ENCODE results near the gene CDC25B.

DNA sequence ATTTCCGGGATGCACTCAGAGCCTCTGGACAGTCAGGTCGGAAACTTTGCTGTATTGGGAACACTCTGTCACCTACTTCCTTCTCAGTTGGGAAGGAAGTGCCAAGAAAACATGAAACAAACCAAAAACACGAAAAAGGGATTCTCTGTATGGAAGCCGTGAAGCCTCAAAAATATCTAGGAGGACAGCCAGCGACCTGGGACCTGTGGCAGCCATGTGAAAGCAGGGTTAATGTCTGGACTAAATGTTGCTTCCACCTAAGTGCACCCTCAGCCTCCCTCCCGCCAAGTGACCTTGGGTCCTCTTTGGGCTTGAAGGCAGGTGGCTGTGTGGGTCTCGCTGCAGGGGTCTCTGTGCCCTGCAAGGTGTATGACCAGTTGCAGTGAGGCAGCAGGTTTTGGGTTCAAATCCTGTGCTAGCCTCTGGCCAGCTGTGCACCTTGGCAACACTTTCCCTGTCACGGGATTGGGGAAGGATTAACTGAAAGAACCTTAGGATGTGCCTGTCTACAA lies 51.4 kb downstream of the CDC25B start:
- TF ChIP-seq, protein P1, sequence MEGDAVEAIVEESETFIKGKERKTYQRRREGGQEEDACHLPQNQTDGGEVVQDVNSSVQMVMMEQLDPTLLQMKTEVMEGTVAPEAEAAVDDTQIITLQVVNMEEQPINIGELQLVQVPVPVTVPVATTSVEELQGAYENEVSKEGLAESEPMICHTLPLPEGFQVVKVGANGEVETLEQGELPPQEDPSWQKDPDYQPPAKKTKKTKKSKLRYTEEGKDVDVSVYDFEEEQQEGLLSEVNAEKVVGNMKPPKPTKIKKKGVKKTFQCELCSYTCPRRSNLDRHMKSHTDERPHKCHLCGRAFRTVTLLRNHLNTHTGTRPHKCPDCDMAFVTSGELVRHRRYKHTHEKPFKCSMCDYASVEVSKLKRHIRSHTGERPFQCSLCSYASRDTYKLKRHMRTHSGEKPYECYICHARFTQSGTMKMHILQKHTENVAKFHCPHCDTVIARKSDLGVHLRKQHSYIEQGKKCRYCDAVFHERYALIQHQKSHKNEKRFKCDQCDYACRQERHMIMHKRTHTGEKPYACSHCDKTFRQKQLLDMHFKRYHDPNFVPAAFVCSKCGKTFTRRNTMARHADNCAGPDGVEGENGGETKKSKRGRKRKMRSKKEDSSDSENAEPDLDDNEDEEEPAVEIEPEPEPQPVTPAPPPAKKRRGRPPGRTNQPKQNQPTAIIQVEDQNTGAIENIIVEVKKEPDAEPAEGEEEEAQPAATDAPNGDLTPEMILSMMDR (IDR thresholded peaks at IDR 0.05), result no peak
- TF ChIP-seq POLR2A (IDR thresholded peaks at IDR 0.05), result no peak

Measured in prostate gland (tissue), 2 donors.